Epithelial cell of prostate (primary cell): ENCODE measurements around the gene DLGAP4.

ENCODE experiments used
- DNase-seq: peaks from one replicate; pipeline ENCODE4 v3.0.0-alpha.2; 2011; ENCODE audit warnings: low read depth, low spot score
- H3K27ac ChIP-seq: fragments of 450-650 bp; 2 replicates; pipeline ENCODE4 v1.5.1; 2017; ENCODE audit warnings: mild to moderate bottlenecking

The DLGAP4 gene, protein sequence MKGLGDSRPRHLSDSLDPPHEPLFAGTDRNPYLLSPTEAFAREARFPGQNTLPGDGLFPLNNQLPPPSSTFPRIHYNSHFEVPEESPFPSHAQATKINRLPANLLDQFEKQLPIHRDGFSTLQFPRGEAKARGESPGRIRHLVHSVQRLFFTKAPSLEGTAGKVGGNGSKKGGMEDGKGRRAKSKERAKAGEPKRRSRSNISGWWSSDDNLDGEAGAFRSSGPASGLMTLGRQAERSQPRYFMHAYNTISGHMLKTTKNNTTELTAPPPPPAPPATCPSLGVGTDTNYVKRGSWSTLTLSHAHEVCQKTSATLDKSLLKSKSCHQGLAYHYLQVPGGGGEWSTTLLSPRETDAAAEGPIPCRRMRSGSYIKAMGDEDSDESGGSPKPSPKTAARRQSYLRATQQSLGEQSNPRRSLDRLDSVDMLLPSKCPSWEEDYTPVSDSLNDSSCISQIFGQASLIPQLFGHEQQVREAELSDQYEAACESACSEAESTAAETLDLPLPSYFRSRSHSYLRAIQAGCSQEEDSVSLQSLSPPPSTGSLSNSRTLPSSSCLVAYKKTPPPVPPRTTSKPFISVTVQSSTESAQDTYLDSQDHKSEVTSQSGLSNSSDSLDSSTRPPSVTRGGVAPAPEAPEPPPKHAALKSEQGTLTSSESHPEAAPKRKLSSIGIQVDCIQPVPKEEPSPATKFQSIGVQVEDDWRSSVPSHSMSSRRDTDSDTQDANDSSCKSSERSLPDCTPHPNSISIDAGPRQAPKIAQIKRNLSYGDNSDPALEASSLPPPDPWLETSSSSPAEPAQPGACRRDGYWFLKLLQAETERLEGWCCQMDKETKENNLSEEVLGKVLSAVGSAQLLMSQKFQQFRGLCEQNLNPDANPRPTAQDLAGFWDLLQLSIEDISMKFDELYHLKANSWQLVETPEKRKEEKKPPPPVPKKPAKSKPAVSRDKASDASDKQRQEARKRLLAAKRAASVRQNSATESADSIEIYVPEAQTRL

GRCh38 chr20:36305602-36306551 is at the start of gene DLGAP4:
TSS of gene DLGAP4 (plus strand) at chr20:36306339. CDS start at chr20:36431718, 125,379 bp downstream.
- H3K27ac ChIP-seq: no peak within 1 kb of the TSS
- DNase-seq: no peak

GRCh38 chr20:36259177-36260061 is 46.7 kb upstream of the DLGAP4 start:
- H3K27ac ChIP-seq: no peak overlapping the region
- no peak for DNase-seq

DNA sequence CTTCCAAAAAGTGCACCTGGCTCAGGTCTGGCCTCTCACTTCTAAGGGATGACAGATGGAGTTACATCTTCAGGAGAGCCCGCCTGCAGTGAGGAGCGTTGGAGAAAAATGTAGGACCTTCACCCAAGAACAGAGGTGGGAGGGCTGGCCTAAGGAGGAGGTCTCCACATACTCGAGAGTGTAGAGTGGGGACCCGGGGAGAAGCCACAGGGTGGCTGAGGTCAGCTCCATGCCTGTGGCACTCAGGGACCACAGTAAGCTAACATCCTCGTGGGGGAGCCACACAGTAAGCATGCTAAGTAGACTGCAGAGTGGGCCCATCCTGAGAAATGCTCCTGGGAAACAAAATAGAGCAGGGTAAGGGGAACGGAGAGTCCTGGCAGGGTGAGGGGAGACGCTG is 45.8 kb upstream of the DLGAP4 start:
- no peak overlapping the region for H3K27ac ChIP-seq
- DNase-seq: no peak

GRCh38 chr20:36261389-36262105 is 44.6 kb upstream of the DLGAP4 start:
- no peak overlapping the region for H3K27ac ChIP-seq
- DNase-seq: no peak

DNA sequence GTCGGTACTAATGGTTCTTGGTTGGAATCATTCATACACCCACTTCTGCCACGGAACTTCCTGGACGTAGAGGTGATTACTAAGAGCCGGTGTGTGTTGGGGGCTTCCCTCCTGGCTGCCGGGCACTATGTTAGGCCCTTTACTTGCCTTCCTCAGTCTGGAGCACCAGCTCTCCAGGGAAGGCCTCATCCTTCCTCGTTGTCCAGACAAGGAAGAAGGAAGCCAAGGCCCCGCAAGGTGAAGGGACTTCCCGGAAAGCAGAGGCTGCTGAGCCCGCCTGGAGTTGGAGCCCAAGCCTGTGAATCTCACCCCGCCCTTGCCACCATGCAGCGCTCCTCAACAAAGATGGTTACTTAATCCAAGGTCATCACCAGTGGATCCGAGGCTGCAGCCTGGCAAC is 43.7 kb upstream of the DLGAP4 start:
- DNase-seq: no peak

DNA sequence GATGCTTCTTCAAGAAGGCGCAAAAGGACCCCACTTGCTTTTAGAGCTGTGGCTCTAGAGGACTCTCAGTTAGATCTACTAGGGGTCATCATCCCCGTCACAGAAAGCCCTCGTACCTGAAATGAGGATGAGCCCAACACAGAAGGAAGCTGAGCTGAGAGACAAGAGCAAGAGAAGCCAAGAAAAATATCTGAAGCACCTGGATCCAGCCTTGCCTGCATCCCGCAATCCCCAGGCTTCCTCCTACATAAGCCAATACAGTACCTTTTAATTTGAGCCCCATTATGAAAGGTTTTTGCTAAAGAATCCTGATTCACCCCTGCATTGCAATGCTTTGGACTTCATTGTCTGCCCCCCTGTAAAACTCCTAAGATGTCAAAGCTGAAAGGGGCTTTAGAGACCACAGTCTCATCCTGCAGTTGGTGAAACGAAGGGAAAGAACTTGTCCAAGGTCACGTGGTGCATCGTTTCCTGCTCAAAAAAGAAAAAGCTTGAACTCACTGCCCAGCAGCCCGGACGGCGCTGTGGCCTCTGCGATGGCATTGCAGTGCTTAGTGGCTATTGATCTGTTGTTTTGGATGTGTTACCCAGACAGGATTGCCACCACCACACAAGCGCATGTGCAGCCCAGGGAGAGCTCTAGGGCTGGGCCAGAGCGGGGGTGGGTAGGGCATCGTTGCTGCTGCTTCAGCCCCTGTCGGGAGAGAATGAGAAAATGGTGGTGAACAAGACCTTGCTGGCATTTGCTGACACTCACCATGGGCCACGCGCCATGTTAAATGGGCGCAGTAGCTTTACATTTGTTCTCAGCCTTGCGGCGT is 41.5 kb upstream of the DLGAP4 start:
- DNase-seq: no peak
- no peak overlapping the region for H3K27ac ChIP-seq

More for the DNA sequence above, 43.7 kb upstream of the DLGAP4 start:
- no peak overlapping the region for H3K27ac ChIP-seq

GRCh38 chr20:36266189-36266588 is 40.0 kb upstream of the DLGAP4 start:
- no peak for DNase-seq
- H3K27ac ChIP-seq: no peak overlapping the region

- no peak overlapping the region for H3K27ac ChIP-seq
- DNase-seq: no peak
Observed at GRCh38 chr20:36267605-36268381, 38.3 kb upstream of the DLGAP4 start.

DNA sequence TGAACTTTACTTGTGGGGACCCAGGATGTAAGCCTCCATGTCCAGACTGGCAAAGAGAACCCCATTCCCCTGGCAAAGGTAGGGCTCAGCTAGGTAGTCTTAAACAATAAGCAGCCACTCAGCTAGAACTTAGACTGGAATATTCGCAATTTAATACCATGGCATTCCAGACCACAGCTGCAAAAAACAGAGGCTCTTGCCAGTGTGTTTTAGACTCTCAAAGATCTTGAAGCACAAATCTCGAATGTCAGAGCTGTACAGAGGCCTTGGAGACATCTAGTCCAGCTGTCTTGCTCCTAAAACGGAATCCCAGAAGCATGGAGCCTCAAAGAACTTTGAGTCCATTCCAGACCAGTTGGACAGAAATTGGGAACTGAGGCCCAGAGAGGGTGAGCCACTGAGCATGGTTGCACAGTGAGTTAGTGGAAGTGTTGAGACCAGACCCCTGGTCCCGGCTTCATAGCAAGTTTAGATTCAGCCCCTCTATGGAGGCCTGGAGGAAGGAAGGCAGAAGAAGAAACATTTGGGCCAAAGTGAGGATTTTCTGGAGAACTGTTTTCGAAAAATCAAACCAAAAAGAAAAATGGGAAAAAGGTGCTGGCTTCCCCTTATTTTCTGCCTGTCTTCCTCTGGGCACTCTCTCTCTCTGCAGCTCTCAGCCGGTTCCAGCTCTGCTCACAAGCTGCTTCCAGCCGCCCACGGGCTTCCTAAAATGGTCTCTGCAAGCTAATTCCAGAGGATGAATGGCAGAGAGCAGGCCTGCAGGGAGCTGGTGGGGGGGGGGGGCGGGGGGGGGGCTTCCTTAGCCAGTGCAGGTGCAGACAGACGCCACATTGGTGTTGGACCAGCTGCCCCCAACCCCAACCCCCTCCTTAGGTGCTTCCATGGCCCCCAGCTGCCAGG is 37.4 kb upstream of the DLGAP4 start:
- DNase-seq: no peak
- H3K27ac ChIP-seq: no peak overlapping the region

DNA sequence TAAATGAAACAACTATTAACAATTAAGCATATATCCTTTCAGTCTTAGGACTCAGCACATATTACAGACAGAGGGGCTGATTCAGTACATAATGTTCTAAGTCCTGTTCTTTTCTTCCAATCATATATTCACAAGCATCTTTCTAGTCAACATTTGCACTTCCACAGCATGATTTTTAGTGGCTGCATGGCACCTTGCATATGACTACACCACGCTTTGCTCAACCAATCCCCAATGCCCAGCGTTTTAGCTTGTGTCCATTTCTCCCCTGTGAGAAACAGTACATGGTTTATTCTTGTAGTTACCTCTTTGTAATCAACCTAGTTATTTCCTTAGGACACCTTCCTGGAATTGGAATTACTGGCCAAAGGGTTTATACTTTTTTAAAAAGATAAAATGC is 36.6 kb upstream of the DLGAP4 start:
- no peak overlapping the region for H3K27ac ChIP-seq
- no peak for DNase-seq

DNA sequence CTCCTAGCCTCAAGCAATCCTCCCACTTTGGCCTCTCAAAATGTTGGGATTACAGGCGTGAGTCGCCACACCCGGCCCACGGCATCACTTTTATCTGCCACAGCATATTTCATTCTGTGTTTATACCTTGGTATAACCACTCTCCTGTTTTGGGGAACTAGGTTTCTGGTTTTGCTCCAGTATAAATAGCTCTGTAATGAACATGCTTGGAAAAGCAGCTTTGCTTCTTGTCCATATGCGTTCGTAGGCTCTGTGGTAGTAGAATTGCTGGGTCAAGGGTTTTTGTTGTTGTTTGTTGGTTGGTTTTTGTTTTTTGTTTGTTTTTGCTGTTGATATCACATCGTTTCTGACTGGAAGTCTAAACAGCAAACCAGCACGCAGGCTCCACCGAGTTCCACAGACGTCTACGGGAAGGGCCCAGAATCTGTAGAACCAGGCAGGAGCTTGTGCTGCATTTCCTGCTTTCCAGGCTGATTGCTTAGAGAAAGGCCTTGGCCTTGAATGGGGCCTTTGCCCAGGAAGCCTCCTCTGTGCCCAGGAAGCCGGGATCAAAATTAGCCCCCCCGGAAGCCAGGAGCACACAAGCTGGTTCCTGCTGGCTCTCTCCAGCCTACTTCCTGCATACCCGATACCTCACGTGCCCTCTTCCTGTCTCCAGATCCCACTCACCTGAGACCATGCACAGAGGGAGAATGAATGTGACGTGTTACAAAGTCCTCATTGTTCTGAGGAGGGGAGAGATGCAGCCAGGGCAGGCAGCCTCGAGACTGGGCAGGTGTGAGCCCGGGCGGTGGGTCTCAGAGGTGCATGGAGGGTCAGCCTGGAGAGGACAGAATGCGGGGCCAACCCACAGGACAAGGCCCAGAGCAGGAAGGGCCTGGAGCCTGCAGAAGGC is 35.1 kb upstream of the DLGAP4 start:
- H3K27ac ChIP-seq: no peak overlapping the region
- no peak for DNase-seq

DNA sequence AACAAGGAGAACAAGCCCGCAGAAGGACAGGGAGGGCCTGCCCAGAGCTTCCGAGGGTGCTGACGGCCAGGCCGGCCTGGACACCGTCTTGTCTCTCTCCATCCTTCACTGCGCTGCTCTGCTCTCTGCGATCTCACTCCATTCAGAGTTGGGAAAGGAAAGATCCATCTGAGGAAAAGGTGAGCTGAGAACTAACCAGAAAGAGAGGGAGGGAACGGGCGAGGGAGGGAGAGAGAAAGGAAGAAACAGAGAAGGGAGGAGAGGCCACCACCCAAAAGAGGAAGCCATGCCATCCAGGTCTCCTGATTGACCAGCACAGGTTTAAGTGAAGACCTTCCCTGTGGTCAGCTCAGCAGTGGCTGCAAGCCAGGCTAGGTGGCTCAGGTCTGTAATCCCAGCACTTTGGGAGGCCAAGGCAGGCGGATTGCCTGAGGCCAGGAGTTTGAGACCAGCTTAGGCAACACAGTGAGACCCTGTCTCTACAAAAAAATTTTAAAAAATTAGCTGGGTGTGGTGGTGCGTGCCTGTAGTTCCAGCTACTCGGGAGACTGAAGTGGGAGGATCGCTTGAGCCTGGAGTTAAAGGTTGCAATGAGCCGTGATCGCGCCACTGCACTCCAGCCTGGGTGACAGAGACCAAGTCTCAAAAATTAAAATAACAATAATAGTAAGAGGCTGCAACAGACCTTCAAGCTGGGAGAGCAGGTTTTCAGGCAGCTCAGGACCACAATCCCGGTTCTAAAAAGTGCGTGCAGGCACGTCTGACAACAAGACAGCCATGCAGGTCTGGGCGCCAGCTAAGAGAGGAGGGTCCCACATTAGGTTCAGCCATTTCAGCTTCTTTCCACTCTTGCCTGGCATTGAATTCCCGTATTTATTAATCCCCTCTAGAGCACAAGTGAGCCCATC is 34.2 kb upstream of the DLGAP4 start:
- DNase-seq: no peak
- no peak overlapping the region for H3K27ac ChIP-seq

- H3K27ac ChIP-seq: no peak overlapping the region
- no peak for DNase-seq
Observed at GRCh38 chr20:36272547-36273220, 33.5 kb upstream of the DLGAP4 start.
